CD4-positive, alpha-beta memory T cell (primary cell): ENCODE results near the gene CACNA1D. TPM values are rescaled to one million over a fixed set of nuclear protein-coding genes. Genes with fewer than 3 reads are reported as not detected.

Experiments
- CTCF ChIA-PET: fragments of 350-600 bp; sonication (Branson Sonifier 250); formaldehyde crosslinking; loops from one replicate; lab custom pipeline; 2021; ENCODE audit warnings: inconsistent platforms; ENCODE audit not compliant: partially characterized antibody; lab: Charles Lee
- POLR2A ChIA-PET: fragments of 350-600 bp; sonication (Branson Sonifier 250); formaldehyde crosslinking; loops from one replicate; lab custom pipeline; 2021; ENCODE audit not compliant: partially characterized antibody; lab: Charles Lee
- DNase-seq, 5 donors: peaks; one replicate each; pipeline versions ENCODE4 v3.0.0 to v3.0.0-alpha.2; 2020 to 2022; ENCODE audit warnings: mixed read lengths in 1 of 5
- H3K27ac ChIP-seq: one replicate; pipeline ENCODE4 v1.7.0; 2013; ENCODE audit warnings: low read depth, low read length
- H3K27me3 ChIP-seq: 2 replicates; pipeline ENCODE4 v1.7.0; 2013; ENCODE audit warnings: mild to moderate bottlenecking, low read length, moderate library complexity; ENCODE audit not compliant: insufficient read depth
- H3K36me3 ChIP-seq: 2 replicates; pipeline ENCODE4 v1.7.0; 2013; ENCODE audit warnings: mild to moderate bottlenecking, low read length, moderate library complexity; ENCODE audit not compliant: insufficient read depth
- H3K4me1 ChIP-seq: 2 replicates; pipeline ENCODE4 v1.7.0; 2013; ENCODE audit warnings: mild to moderate bottlenecking, low read length, moderate library complexity; ENCODE audit not compliant: insufficient read depth
- H3K4me3 ChIP-seq, 2 donors: one replicate each; pipeline ENCODE4 v1.7.0; 2013; ENCODE audit warnings: low read length in 2 of 2, mild to moderate bottlenecking in 1 of 2
- H3K9me3 ChIP-seq, 2 donors: one replicate each; pipeline ENCODE4 v1.7.0; 2013; ENCODE audit warnings: low read length in 2 of 2, control low read depth in 1 of 2; ENCODE audit not compliant: control insufficient read depth in 1 of 2
- H3K27ac Mint-ChIP-seq, 7 donors: one replicate each; pipeline ENCODE4 v1.8.0; 2020 to 2021; ENCODE audit warnings: mixed read lengths in 7 of 7, mild to moderate bottlenecking in 6 of 7, inconsistent platforms in 3 of 7, moderate library complexity in 3 of 7
- H3K27me3 Mint-ChIP-seq, 2 donors: one replicate each; pipeline ENCODE4 v1.8.0; 2020 to 2021; ENCODE audit warnings: mixed read lengths in 2 of 2
- H3K36me3 Mint-ChIP-seq, 2 donors: one replicate each; pipeline ENCODE4 v1.8.0; 2020 to 2021; ENCODE audit warnings: mixed read lengths in 2 of 2, inconsistent platforms in 1 of 2, mild to moderate bottlenecking in 1 of 2
- H3K4me1 Mint-ChIP-seq, 4 donors: one replicate each; pipeline ENCODE4 v1.8.0; 2020 to 2021; ENCODE audit warnings: mixed read lengths in 4 of 4, mild to moderate bottlenecking in 1 of 4
- H3K4me3 Mint-ChIP-seq, 8 donors: one replicate each; pipeline ENCODE4 v1.8.0; 2020 to 2021; ENCODE audit warnings: mixed read lengths in 8 of 8, mild to moderate bottlenecking in 7 of 8, moderate library complexity in 6 of 8, inconsistent platforms in 3 of 8
- H3K9me3 Mint-ChIP-seq, 8 donors: one replicate each; pipeline ENCODE4 v1.8.0; 2020 to 2021; ENCODE audit warnings: mixed read lengths in 8 of 8, mild to moderate bottlenecking in 5 of 8, inconsistent platforms in 3 of 8, moderate library complexity in 1 of 8
- intact Hi-C: fragments of 100-400 bp; cut with micrococcal nuclease; formaldehyde crosslinking; loops from one replicate; pipeline ENCODE4 v1.15.1; 2023
- polyA plus RNA-seq, 2 donors: library from polyadenylated mRNA; unstranded; fragments of 300-500 nt; fragmentation: Illumina TruSeq; gene quantifications; one replicate each; pipeline ENCODE4 v1.2.3, GENCODE V29; 2021
- total RNA-seq, 2 experiments: library from RNA; stranded (reverse); gene quantifications; one replicate each; pipeline ENCODE4 v1.2.3, GENCODE V29; 2021

CACNA1D gene
- total and polyA plus RNA-seq, 4 experiments from 2014 or later = 0.06 TPM; not detected in 3

GRCh38 chr3:53773021-53773436, 278.6 kb downstream of the CACNA1D start:
- Mint-ChIP-seq H3K36me3 (no peaks in the 10 kb centered on the region), H3K4me3 (no peak overlapping the region), H3K9me3 (no peaks in the 10 kb centered on the region), H3K27me3 (peaks cover 5 to 16% of the 10 kb centered on the region in 2 donors), H3K4me1 (no peaks in the 10 kb centered on the region), H3K27ac (no peak overlapping the region)
- POLR2A ChIA-PET = no interaction called here
- Histone ChIP-seq H3K36me3 (no peaks in the 10 kb centered on the region), H3K9me3 (no peaks in the 10 kb centered on the region), H3K27me3 (peaks cover 2% of the 10 kb centered on the region), H3K4me3 (no peak overlapping the region), H3K4me1 (no peaks in the 10 kb centered on the region), H3K27ac (no peak overlapping the region)
- no peak for DNase-seq
- CTCF ChIA-PET = no interaction called here
- intact Hi-C loops = no loop called here

- Mint-ChIP-seq H3K27ac (no peak overlapping the region), H3K27me3 (peaks cover 5 to 16% of the 10 kb centered on the region in 2 donors), H3K36me3 (no peaks in the 10 kb centered on the region), H3K4me1 (no peaks in the 10 kb centered on the region), H3K9me3 (no peaks in the 10 kb centered on the region), H3K4me3 (no peak overlapping the region)
- intact Hi-C loops = no loop called here
- no peak overlapping the region for H3K27ac ChIP-seq
- no peaks in the 10 kb centered on the region for H3K27me3 ChIP-seq
- no peaks in the 10 kb centered on the region for H3K4me1 ChIP-seq
- CTCF ChIA-PET = no interaction called here
- no peaks in the 10 kb centered on the region for H3K36me3 ChIP-seq
- POLR2A ChIA-PET = no interaction called here
- H3K4me3 ChIP-seq = no peak overlapping the region
- DNase-seq = no peak
- no peaks in the 10 kb centered on the region for H3K9me3 ChIP-seq
These were observed 279.4 kb downstream of the CACNA1D start for GRCh38 chr3:53773611-53774368.

DNA sequence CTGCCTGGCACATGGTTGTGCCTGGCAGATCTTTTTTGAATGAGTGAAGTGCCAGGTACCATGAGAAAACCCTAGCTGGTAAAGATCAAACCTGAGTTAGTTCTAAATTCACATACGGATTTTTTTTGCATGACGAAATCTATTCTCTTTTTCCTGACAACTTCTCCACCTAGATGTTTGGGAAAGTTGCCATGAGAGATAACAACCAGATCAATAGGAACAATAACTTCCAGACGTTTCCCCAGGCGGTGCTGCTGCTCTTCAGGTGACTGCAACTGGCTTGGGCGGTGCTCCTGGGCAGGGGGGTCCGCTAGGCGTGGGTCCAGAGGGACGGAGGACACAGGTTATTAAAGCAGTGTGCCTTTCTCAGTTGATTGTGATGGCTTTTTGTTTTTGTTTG, 280.0 kb downstream of the CACNA1D start:
- Histone ChIP-seq H3K27ac (no peak overlapping the region), H3K9me3 (no peaks in the 10 kb centered on the region), H3K27me3 (no peaks in the 10 kb centered on the region), H3K36me3 (no peaks in the 10 kb centered on the region), H3K4me3 (no peak overlapping the region), H3K4me1 (no peaks in the 10 kb centered on the region)
- ChIA-PET POLR2A (no interaction called here), CTCF (no interaction called here)
- Mint-ChIP-seq H3K36me3 (no peaks in the 10 kb centered on the region), H3K4me3 (no peak overlapping the region), H3K9me3 (no peaks in the 10 kb centered on the region), H3K4me1 (no peaks in the 10 kb centered on the region), H3K27me3 (peaks cover 7 to 16% of the 10 kb centered on the region in 2 donors), H3K27ac (no peak overlapping the region)
- no peak for DNase-seq
- intact Hi-C loops = no loop called here

DNA sequence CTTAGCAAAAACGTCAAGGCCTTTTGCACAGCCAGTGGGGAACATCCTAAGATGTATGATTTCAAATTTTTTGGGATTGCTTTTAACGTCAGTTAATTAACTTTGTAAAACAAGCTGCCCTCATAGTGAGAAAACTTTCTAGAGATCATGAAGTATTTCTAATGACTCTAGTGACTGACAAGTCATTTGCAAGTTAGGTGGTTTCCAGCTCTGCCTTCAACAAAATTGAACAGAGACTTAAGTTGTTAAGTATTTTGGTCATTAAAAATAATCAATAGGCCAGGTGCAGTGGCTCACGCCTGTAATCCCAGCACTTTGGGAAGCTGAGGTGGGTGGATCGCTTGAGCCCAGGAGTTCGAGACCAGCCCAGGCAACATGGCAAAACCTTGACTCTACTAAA, 280.6 kb downstream of the CACNA1D start:
- no peaks in the 10 kb centered on the region for H3K9me3 Mint-ChIP-seq
- peaks cover 7 to 14% of the 10 kb centered on the region in 2 donors for H3K27me3 Mint-ChIP-seq
- no peak overlapping the region for H3K4me3 Mint-ChIP-seq
- Histone ChIP-seq H3K9me3 (no peaks in the 10 kb centered on the region), H3K36me3 (no peaks in the 10 kb centered on the region), H3K27me3 (no peaks in the 10 kb centered on the region), H3K4me1 (no peaks in the 10 kb centered on the region), H3K4me3 (no peak overlapping the region), H3K27ac (no peak overlapping the region)
- ChIA-PET POLR2A (no interaction called here), CTCF (no interaction called here)
- H3K4me1 Mint-ChIP-seq = no peaks in the 10 kb centered on the region
- no peak for DNase-seq
- H3K27ac Mint-ChIP-seq = no peak overlapping the region
- intact Hi-C loops = no loop called here
- H3K36me3 Mint-ChIP-seq = no peaks in the 10 kb centered on the region

- Mint-ChIP-seq H3K4me3 (no peak overlapping the region), H3K27ac (no peak overlapping the region), H3K27me3 (peaks cover 7 to 8% of the 10 kb centered on the region in 2 donors), H3K36me3 (no peaks in the 10 kb centered on the region), H3K9me3 (no peaks in the 10 kb centered on the region), H3K4me1 (no peaks in the 10 kb centered on the region)
- intact Hi-C loops = no loop called here
- H3K27me3 ChIP-seq = no peaks in the 10 kb centered on the region
- no peaks in the 10 kb centered on the region for H3K9me3 ChIP-seq
- no peaks in the 10 kb centered on the region for H3K36me3 ChIP-seq
- no peak for DNase-seq
- H3K27ac ChIP-seq = no peak overlapping the region
- ChIA-PET CTCF (no interaction called here), POLR2A (no interaction called here)
- H3K4me1 ChIP-seq = no peaks in the 10 kb centered on the region
- H3K4me3 ChIP-seq = no peak overlapping the region
These were observed 281.4 kb downstream of the CACNA1D start for GRCh38 chr3:53775834-53776251.

GRCh38 chr3:53776494-53777101, 282.2 kb downstream of the CACNA1D start:
- H3K27me3 Mint-ChIP-seq = peaks cover 7 to 8% of the 10 kb centered on the region in 2 donors
- no peaks in the 10 kb centered on the region for H3K36me3 Mint-ChIP-seq
- no peak overlapping the region for H3K4me3 Mint-ChIP-seq
- no peaks in the 10 kb centered on the region for H3K4me1 Mint-ChIP-seq
- DNase-seq = no peak
- intact Hi-C loops = no loop called here
- H3K9me3 Mint-ChIP-seq = no peaks in the 10 kb centered on the region
- Histone ChIP-seq H3K4me1 (no peaks in the 10 kb centered on the region), H3K27ac (no peak overlapping the region), H3K9me3 (no peaks in the 10 kb centered on the region), H3K4me3 (no peak overlapping the region), H3K27me3 (no peaks in the 10 kb centered on the region), H3K36me3 (no peaks in the 10 kb centered on the region)
- H3K27ac Mint-ChIP-seq = no peak overlapping the region
- ChIA-PET POLR2A (no interaction called here), CTCF (no interaction called here)

- Mint-ChIP-seq H3K27me3 (peaks cover 7 to 8% of the 10 kb centered on the region in 2 donors), H3K36me3 (no peaks in the 10 kb centered on the region), H3K9me3 (no peaks in the 10 kb centered on the region), H3K4me1 (no peaks in the 10 kb centered on the region), H3K4me3 (no peak overlapping the region), H3K27ac (no peak overlapping the region)
- no peaks in the 10 kb centered on the region for H3K36me3 ChIP-seq
- no peaks in the 10 kb centered on the region for H3K4me1 ChIP-seq
- H3K4me3 ChIP-seq = no peak overlapping the region
- POLR2A ChIA-PET = no interaction called here
- H3K27me3 ChIP-seq = no peaks in the 10 kb centered on the region
- intact Hi-C loops = no loop called here
- no peak overlapping the region for H3K27ac ChIP-seq
- H3K9me3 ChIP-seq = no peaks in the 10 kb centered on the region
- DNase-seq = no peak
- CTCF ChIA-PET = no interaction called here
These were observed 283.1 kb downstream of the CACNA1D start for GRCh38 chr3:53777468-53777867.
